Hepatic stellate cell (primary cell): ENCODE results near the gene LRMDA.

Experiments
- DNase-seq: peaks from one replicate; pipeline ENCODE4 v3.0.0; 2011; ENCODE audit warnings: low spot score

The LRMDA gene

DNA sequence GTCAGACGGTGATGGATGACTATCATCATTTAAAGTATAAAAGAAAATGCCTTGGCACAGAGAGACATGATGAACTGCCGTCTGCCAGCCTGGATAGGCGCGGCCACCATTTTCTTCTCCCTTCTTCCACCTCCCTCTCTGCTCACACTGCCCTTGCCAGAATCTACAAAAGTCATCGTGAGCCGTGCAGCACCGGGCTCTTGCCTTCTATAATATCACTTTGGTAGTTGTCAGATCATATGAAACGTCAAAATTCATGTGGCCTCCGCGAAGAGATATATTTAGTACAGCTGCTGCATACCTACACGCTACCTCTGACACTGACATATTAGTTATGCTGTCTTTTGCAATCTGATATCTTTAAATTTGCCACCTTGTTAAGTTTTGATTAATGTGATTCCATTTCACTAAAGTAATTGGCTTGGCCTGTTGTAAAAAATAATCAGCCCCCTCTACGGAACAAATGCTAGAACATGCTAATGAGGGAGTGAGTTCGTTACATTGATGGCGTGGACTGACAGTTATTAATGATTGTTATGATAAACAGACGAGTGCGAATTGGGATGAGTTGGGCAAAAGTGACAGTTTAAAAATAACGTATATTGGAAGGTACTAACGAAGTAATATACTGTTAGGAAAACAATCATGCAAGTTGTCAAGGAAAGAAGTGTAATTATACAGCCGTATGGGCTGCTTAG, 214.9 kb downstream of the LRMDA start:
- DNase-seq, result no peak

- DNase-seq, result no peak
Measured at GRCh38 chr10:75646916-75647315, 215.5 kb downstream of the LRMDA start.

DNA sequence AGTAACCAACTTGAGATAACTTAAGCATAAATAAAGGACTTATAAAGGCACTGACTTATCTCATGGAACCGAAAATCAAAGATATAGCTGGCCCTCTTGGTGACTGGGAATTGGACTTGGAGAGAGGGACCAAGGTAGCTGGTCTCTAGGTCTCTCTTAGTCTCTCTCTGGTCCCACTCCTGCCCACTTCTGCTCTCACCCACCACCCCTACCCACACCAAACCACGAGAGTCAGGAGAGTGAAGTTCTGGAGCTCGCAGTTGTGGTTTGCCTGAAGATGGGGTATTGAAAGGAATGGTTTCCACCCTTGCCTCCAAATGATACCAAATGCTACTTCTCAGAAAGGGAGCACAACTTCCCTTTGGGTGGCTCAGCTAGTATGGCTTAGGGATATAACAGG, 216.3 kb downstream of the LRMDA start:
- no peak for DNase-seq

GRCh38 chr10:75648351-75648750, 216.9 kb downstream of the LRMDA start:
- DNase-seq, result no peak

DNA sequence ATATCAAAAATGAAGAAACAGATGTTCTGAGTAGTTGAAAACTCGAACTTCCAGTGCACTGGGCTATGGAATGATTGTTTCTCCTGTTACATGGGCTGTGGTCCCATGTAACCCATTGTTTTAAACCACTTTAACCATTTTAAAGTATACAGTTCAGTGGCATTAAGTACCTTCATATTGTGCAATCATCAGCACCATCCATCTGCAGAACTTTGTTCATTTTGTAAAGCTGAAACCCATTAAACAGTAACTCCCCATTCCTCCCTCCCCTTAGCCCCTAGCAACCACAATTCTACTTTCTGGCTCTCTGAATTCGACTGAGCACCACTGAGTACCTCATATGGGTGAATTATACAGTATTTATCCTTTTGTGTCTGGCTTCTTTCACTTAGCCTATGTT, 217.4 kb downstream of the LRMDA start:
- no peak for DNase-seq

GRCh38 chr10:75649466-75649865, 218.0 kb downstream of the LRMDA start:
- DNase-seq, result no peak

GRCh38 chr10:75650648-75651047, 219.2 kb downstream of the LRMDA start:
- no peak for DNase-seq

DNA sequence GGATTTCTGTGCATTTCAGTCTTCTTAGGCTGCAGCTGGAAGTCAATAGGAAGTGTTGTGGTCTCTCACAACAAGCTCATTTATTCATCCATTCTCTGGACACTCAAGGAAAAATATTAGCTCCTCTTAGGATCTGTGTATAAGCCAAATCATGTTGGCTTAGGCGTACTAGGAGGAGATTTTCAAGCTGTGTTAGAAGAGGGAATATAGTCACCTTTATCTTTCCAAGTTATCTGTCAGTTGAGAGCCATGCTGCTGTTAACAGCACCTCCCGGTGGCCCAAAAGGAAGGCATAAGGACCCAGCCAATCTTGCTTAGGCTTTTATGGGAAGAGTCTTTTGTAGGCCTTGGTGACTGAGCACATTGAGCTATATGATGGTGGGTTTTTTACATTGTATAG, 220.0 kb downstream of the LRMDA start:
- DNase-seq, result peak; percentile 6

- DNase-seq, result no peak
Measured at GRCh38 chr10:75652146-75652740, 220.8 kb downstream of the LRMDA start.

GRCh38 chr10:75653761-75654160, 222.3 kb downstream of the LRMDA start:
- no peak for DNase-seq

DNA sequence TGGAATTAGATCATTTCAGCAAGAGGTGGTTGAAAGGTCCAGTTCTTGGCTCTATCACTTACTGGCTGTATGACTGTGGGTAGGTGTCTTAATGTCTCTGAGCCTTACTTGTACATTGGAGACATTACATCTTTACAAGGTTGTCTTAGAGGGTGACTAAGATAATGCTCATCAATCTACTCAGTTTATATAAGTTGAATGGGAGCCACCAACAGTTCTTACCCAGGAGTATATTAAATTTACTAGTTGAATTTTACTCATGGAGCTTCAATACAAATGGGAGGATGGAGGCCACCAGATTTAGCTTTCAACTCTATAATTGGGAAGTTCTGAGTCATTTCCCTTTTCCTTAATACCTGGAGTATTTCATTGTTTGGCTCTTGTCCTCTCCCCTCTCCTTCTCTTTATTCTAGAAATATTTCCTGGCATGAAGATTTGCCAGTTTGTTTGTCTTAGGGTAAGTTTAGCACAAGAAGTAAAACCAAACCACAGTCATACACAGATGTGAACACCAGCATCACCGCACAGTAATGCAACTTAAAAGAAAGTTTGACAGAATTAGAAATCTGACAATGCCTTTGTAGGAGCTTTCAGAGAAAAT, 222.8 kb downstream of the LRMDA start:
- no peak for DNase-seq

GRCh38 chr10:75654772-75655171, 223.3 kb downstream of the LRMDA start:
- DNase-seq, result no peak

DNA sequence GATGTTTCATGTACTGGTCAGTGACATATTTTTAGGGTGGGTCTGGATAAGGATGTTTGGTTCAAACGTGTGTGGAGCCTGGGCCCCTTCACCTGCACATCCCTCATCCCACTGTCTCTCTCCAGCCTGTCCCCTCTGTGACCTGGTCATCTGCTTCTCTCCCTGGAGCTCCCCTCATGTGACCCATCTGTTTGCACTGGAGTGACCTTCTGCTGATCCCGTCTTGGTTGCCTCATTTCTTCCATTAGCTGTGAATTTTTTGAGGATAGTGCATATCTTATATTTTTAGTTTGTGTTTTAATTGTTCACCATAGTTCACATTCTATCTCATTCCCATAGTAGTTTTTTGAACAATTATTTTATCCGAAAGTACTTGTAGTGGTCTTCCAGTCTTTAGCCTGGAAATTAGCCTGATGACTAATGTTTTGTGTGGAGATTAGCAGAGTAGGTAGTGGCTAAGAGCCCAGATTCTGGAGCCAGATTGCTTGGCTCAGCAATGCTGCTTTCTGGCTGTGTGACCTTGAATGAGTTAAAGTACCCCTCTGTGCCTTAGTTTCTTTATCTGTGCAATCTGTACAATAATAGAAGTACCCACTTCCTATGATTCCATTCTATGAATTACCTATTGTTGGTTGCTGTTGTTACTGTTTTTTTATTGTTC, 224.5 kb downstream of the LRMDA start:
- no peak for DNase-seq

DNA sequence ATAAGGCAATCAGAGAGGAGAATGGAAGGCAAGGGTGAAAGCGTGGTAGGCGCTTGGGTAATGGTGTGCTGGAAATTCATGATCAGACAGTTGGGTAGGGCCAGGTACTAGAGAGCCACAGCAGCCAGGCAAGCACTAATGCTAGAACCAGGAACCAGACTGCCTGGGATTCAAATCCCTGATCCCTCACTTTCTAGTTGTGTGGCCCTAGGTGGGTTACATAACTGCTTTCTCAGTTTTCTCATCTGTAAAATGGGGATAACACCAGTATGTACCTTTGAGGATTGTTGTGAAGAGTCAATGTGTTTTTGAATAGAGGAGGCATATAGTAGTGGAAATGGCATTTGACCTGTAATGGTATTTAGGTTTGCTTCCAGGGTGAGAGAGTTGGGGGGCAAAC, 225.9 kb downstream of the LRMDA start:
- DNase-seq, result no peak

DNA sequence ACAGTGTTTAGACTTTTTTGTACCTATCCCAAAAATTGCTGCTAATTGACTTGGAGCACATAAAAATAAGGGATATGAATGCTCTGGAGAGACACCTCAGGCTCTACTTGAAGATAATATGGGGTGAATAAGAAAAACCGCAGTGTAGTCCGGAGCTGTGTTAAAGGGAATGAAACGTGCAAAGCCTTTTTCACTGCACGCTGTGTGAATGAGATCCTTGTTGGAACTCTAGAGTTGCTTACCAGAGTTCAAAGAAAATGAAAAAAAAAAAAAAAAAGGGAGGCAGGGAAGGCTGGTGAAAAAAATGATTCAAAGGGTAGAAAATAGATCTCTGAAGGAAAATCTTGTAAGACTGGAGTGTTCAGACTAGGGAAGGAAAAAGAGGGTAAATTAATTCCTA, 226.6 kb downstream of the LRMDA start:
- DNase-seq, result no peak

- DNase-seq, result no peak
Measured at GRCh38 chr10:75658496-75658895, 227.1 kb downstream of the LRMDA start.

- DNase-seq, result no peak
Measured at GRCh38 chr10:75658915-75659314, 227.5 kb downstream of the LRMDA start.

- no peak for DNase-seq
Measured at GRCh38 chr10:75660823-75661222, 229.4 kb downstream of the LRMDA start.

DNA sequence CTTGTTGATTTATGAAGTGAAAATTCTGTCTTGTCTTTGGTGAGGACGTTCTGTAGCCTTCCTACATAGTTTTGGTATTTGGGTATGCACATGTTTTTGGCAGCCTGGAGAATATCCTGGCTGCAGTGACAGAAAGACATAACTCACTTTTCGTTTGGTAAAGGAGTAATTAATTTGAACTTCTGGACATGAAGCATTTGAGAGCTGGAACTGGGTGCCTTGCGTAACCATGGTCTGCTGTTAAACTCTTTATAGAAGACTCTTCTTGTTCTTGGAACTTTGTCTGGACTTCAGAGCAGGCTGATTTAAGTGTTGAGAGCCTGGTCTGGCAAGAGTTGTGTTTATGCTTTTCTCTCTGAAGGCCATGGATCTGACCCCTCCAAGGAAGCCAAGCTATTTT, 231.3 kb downstream of the LRMDA start:
- no peak for DNase-seq

- no peak for DNase-seq
Measured at GRCh38 chr10:75663947-75664664, 232.7 kb downstream of the LRMDA start.

DNA sequence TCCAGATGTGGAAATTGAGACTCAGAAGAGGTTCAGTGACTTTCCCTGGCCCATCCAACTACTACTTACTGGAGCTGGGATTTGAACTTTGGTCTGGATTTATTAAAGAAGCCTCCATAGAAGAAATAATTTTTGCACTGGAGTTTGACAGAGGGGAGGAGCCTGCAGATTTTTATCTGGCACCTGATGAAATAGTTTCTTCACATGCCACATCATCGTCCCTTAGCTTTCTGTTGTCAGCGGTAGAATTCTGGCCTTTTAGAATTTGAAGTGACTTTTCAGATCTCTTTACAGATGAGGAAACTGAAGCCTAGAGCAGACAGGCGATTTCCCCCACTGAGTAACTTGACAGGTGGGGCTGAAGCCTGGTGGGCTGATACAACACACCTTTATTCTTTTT, 233.5 kb downstream of the LRMDA start:
- no peak for DNase-seq

DNA sequence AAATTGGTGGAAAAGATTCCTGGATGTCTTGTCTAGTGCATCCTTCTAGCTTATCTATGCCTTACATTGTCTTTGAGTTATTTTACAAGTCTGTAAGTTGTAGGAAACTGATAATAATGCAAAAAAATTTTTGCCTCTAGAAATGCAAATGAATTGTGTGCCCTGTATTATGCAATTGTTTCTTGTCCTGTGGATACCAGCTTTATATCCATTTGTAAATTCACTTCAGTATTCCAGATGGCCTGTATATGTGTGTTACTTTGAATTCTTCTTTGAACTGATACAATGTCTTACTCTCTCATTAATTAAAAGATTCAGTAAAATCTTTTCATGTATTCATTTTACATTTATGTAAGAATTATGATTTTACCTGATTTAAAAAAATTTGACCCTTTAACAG, 234.3 kb downstream of the LRMDA start:
- no peak for DNase-seq
